HG03064 (cell line): ENCODE measurements around the gene NONO.
"Not testable (repeated sequence)": the region's sequence is repeated elsewhere in the genome, so short reads cannot be mapped to it uniquely, and the experiment has no call there.

ENCODE experiments used
- ATAC-seq: cut with Tn5 transposase; IDR thresholded peaks from one replicate; pipeline ENCODE4 v1.9.1; 2021; ENCODE audit warnings: low read depth; ENCODE audit not compliant: unreplicated experiment

The NONO gene

GRCh38 chrX:71282514-71283402, 677 bp upstream of the NONO start:
- peak; percentile 12 for ATAC-seq

- no peak for ATAC-seq
Observed at GRCh38 chrX:71285929-71286328, 2.5 kb downstream of the NONO start.

- ATAC-seq = no peak
Observed at GRCh38 chrX:71291381-71291780, 7.9 kb downstream of the NONO start.

GRCh38 chrX:71292669-71293365, 9.4 kb downstream of the NONO start:
- no peak for ATAC-seq

- ATAC-seq = no peak
Observed at GRCh38 chrX:71296806-71297205, 13.4 kb downstream of the NONO start.

- ATAC-seq = no peak
Observed at GRCh38 chrX:71298119-71298518, 14.7 kb downstream of the NONO start.

GRCh38 chrX:71300064-71300463, 16.6 kb downstream of the NONO start:
- not testable (repeated sequence) for ATAC-seq

GRCh38 chrX:71300495-71300894, 17.1 kb downstream of the NONO start:
- ATAC-seq = not testable (repeated sequence)

GRCh38 chrX:71301195-71301924, 17.9 kb downstream of the NONO start, which contains the start of gene ITGB1BP2:
ITGB1BP2 (plus strand) TSS chrX:71301750; CDS start chrX:71301807, 57 bp downstream.
- ATAC-seq = no peak

- no peak for ATAC-seq
Observed at GRCh38 chrX:71302461-71303213, 19.2 kb downstream of the NONO start.

- no peak for ATAC-seq
Observed at GRCh38 chrX:71304561-71304960, 21.1 kb downstream of the NONO start.

GRCh38 chrX:71315917-71316316, 32.5 kb downstream of the NONO start:
- ATAC-seq = no peak

- not testable (repeated sequence) for ATAC-seq
Observed at GRCh38 chrX:71316959-71317358, 33.5 kb downstream of the NONO start.

- ATAC-seq = no peak
Observed at GRCh38 chrX:71320126-71320525, 36.7 kb downstream of the NONO start.

- no peak for ATAC-seq
Observed at GRCh38 chrX:71321731-71322130, 38.3 kb downstream of the NONO start.

- not testable (repeated sequence) for ATAC-seq
Observed at GRCh38 chrX:71324452-71324851, 41.0 kb downstream of the NONO start.

- ATAC-seq = no peak
Observed at GRCh38 chrX:71326394-71326793, 43.0 kb downstream of the NONO start.

- ATAC-seq = not testable (repeated sequence)
Observed at GRCh38 chrX:71349151-71349665, 65.8 kb downstream of the NONO start.

- ATAC-seq = not testable (repeated sequence)
Observed at GRCh38 chrX:71349867-71350266, 66.4 kb downstream of the NONO start.
